ENCODE results near the gene APOL6. TPM values are rescaled to one million over a fixed set of nuclear protein-coding genes. Genes with fewer than 3 reads are reported as not detected.

The APOL6 gene
- total and polyA plus RNA-seq, 9 of the 15 experiments (the other 6 are each of a cell fraction or from before 2014, with no cell fraction given): 0.29 to 1.2 (median 0.70) TPM

DNA sequence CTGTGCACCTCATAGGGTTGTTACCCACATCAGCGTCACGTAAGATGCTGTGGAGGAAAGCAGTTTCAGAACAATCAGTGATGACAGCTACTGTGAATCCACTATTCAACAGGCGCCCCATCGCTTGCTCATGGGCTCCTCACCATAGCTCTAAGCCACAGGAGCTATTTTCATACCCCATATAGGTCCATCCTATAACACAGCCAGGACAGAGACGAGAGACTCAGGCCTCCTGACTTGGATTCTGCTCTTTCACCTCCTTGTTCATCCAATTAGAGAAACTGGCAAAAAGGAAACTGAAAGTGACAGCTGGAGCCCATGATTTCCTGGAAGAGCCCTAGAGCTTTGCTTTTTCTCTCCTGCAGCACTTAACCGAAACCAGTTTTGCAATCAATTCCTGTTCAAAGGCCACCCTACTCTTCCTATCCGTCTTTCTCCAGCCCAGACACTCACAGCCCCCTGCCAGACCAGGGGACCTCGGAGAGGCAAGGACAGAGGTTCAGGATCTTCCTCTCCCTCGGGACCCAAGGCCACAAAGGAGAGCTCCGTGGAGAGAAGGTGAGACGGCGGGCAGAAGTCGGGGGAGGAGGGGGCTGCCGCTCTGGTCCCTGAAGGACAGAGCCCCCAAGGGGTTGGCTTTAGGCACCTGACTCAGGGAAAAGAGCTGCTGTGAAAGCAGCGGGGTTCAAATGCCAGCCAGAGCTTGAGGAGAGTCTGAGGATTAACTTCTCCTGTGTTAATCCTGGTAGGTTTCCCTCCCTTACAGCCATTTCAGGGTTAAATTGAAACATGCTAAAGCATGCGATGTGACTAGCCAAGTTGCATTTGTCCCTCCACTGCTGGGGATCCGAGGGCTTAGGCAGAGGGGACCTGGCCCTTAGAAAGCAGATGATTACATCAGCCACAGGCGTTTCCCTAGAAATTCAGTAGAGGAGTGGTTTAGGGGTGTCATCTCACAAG is at the start of gene APOL6 (continued):
- TF ChIP-seq, protein P1, sequence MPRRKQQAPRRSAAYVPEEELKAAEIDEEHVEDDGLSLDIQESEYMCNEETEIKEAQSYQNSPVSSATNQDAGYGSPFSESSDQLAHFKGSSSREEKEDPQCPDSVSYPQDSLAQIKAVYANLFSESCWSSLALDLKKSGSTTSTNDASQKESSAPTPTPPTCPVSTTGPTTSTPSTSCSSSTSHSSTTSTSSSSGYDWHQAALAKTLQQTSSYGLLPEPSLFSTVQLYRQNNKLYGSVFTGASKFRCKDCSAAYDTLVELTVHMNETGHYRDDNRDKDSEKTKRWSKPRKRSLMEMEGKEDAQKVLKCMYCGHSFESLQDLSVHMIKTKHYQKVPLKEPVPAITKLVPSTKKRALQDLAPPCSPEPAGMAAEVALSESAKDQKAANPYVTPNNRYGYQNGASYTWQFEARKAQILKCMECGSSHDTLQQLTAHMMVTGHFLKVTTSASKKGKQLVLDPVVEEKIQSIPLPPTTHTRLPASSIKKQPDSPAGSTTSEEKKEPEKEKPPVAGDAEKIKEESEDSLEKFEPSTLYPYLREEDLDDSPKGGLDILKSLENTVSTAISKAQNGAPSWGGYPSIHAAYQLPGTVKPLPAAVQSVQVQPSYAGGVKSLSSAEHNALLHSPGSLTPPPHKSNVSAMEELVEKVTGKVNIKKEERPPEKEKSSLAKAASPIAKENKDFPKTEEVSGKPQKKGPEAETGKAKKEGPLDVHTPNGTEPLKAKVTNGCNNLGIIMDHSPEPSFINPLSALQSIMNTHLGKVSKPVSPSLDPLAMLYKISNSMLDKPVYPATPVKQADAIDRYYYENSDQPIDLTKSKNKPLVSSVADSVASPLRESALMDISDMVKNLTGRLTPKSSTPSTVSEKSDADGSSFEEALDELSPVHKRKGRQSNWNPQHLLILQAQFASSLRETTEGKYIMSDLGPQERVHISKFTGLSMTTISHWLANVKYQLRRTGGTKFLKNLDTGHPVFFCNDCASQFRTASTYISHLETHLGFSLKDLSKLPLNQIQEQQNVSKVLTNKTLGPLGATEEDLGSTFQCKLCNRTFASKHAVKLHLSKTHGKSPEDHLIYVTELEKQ (CRISPR knock-in tag; IDR thresholded peaks at IDR 0.05): no peak
- TF ChIP-seq FOXK2 (conservative IDR thresholded peaks at IDR 0.05 in 1 of 2, IDR thresholded peaks at IDR 0.05 in 1 of 2; ENCODE audit: low read depth in 2 of 2) (no peak), ELF1 (tag; IDR thresholded peaks at IDR 0.05) (no peak), CSDE1 (IDR thresholded peaks at IDR 0.05) (no peak), ATF7 (IDR thresholded peaks at IDR 0.05) (peak; percentile 66), PHF8 (IDR thresholded peaks at IDR 0.05; ENCODE audit: borderline replicate concordance, low read length) (peak; percentile 36; the same call in 1 of the 2 replicates), HDAC6 (IDR thresholded peaks at IDR 0.05; ENCODE audit: low read depth, low read length) (no peak), ZNF695 (CRISPR knock-in tag; IDR thresholded peaks at IDR 0.05) (no peak), HCFC1 (IDR thresholded peaks at IDR 0.05; ENCODE audit: low read depth, low read length) (no peak), GABPA (tag; conservative IDR thresholded peaks at IDR 0.05; ENCODE audit: low read depth) (peak; percentile 27; the same call in 1 of the 2 replicates), ZNF436 (CRISPR knock-in tag; IDR thresholded peaks at IDR 0.05) (no peak), ZNF263 (CRISPR knock-in tag; IDR thresholded peaks at IDR 0.05; ENCODE audit: borderline replicate concordance) (no peak)
- TF ChIP-seq, protein P2, sequence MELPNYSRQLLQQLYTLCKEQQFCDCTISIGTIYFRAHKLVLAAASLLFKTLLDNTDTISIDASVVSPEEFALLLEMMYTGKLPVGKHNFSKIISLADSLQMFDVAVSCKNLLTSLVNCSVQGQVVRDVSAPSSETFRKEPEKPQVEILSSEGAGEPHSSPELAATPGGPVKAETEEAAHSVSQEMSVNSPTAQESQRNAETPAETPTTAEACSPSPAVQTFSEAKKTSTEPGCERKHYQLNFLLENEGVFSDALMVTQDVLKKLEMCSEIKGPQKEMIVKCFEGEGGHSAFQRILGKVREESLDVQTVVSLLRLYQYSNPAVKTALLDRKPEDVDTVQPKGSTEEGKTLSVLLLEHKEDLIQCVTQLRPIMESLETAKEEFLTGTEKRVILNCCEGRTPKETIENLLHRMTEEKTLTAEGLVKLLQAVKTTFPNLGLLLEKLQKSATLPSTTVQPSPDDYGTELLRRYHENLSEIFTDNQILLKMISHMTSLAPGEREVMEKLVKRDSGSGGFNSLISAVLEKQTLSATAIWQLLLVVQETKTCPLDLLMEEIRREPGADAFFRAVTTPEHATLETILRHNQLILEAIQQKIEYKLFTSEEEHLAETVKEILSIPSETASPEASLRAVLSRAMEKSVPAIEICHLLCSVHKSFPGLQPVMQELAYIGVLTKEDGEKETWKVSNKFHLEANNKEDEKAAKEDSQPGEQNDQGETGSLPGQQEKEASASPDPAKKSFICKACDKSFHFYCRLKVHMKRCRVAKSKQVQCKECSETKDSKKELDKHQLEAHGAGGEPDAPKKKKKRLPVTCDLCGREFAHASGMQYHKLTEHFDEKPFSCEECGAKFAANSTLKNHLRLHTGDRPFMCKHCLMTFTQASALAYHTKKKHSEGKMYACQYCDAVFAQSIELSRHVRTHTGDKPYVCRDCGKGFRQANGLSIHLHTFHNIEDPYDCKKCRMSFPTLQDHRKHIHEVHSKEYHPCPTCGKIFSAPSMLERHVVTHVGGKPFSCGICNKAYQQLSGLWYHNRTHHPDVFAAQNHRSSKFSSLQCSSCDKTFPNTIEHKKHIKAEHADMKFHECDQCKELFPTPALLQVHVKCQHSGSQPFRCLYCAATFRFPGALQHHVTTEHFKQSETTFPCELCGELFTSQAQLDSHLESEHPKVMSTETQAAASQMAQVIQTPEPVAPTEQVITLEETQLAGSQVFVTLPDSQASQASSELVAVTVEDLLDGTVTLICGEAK (IDR thresholded peaks at IDR 0.05): 0 out of 2 replicates have a peak, but pooled peaks have one; percentile 41
- TF ChIP-seq, protein P2 (CRISPR knock-in tag; IDR thresholded peaks at IDR 0.05): no peak
